K562 (cell line): ENCODE data around the gene HFE. TPM values are rescaled to one million over a fixed set of nuclear protein-coding genes. Genes with fewer than 3 reads are reported as not detected.
A peak's percentile ranks its signal among the peaks of the same experiment; 100 is the strongest.

Experiments
- ARID3A ChIP-seq: IDR thresholded peaks from 2 replicates; pipeline ENCODE4 v1.6.1; 2012; ENCODE audit warnings: low read depth, low read length, improper control_type of control experiment, borderline replicate concordance
- ATF1 ChIP-seq, 2 experiments: fragments of 450-650 bp in 1 of 2; IDR thresholded peaks; 2 replicates each; pipeline ENCODE4 v1.6.1; 2016; ENCODE audit warnings: missing compliant biosample characterization in 1 of 2, missing genetic modification characterization in 1 of 2
- BCOR ChIP-seq: fragments of 450-650 bp; IDR thresholded peaks from 2 replicates; pipeline ENCODE4 v1.6.1; 2016
- CCAR2 ChIP-seq: fragments of 200-400 bp; formaldehyde crosslinking; IDR thresholded peaks from 2 replicates; pipeline ENCODE4 v1.6.1; 2017; ENCODE audit warnings: mild to moderate bottlenecking, low read depth, low read length
- CREB3 ChIP-seq: fragments of 450-650 bp; conservative IDR thresholded peaks from 2 replicates; pipeline ENCODE4 v1.6.1; 2016; ENCODE audit warnings: missing genetic modification characterization, low read depth, mild to moderate bottlenecking, missing compliant biosample characterization, moderate library complexity
- CREB5 ChIP-seq: fragments of 250-450 bp; sonication (Bioruptor Pico); IDR thresholded peaks from 2 replicates; pipeline ENCODE4 v1.5.0; 2020; ENCODE audit warnings: mild to moderate bottlenecking
- EWSR1 ChIP-seq: fragments of 450-650 bp; IDR thresholded peaks from 2 replicates; pipeline ENCODE4 v1.6.1; 2018; ENCODE audit warnings: borderline replicate concordance, mild to moderate bottlenecking, low read depth, moderate library complexity; ENCODE audit not compliant: partially characterized antibody
- HMBOX1 ChIP-seq: sonication (generic); IDR thresholded peaks from 2 replicates; pipeline ENCODE4 v1.6.1; 2016
- IFI16 ChIP-seq: fragments of 250-450 bp; sonication (Bioruptor Pico); IDR thresholded peaks from 2 replicates; pipeline ENCODE4 v2.1.2; 2022; ENCODE audit warnings: mild to moderate bottlenecking, inconsistent platforms
- PHF8 ChIP-seq: fragments of 200-600 bp; sonication (generic); IDR thresholded peaks from 2 replicates; pipeline ENCODE4 v1.6.1; 2012; ENCODE audit warnings: mixed run types, mild to moderate bottlenecking, inconsistent platforms, low read length, moderate library complexity, borderline replicate concordance
- RFX7 ChIP-seq: fragments of 250-450 bp; sonication (Bioruptor Pico); IDR thresholded peaks from 2 replicates; pipeline ENCODE4 v1.5.1; 2021; ENCODE audit warnings: mild to moderate bottlenecking
- SPI1 ChIP-seq: IDR thresholded peaks from 2 replicates; pipeline ENCODE4 v1.6.1; 2011; ENCODE audit warnings: low read depth, low read length, control low read depth, borderline replicate concordance
- STAT5B ChIP-seq: fragments of 250-450 bp; sonication (Bioruptor Pico); IDR thresholded peaks from 2 replicates; pipeline ENCODE4 v1.8.0; 2021; ENCODE audit warnings: mild to moderate bottlenecking, inconsistent platforms
- TARDBP ChIP-seq: fragments of 450-650 bp; IDR thresholded peaks from 2 replicates; pipeline ENCODE4 v1.6.1; 2016
- THRAP3 ChIP-seq: fragments of 450-650 bp; IDR thresholded peaks from 2 replicates; pipeline ENCODE4 v1.6.1; 2016; ENCODE audit warnings: mild to moderate bottlenecking, inconsistent platforms, borderline replicate concordance
- WHSC1 ChIP-seq: IDR thresholded peaks from one replicate; pipeline ENCODE4 v1.6.1; 2012; ENCODE audit warnings: low read length, control low read depth, inconsistent platforms
- ZFPM2 ChIP-seq: fragments of 250-450 bp; sonication (Bioruptor Pico); IDR thresholded peaks from 2 replicates; pipeline ENCODE4 v1.5.1; 2022; ENCODE audit warnings: mild to moderate bottlenecking
- ZNF124 ChIP-seq: sonication (generic); formaldehyde crosslinking; IDR thresholded peaks from 2 replicates; pipeline ENCODE4 v1.8.1; 2022; ENCODE audit warnings: missing genetic modification reagents
- ZNF354B ChIP-seq: fragments of 250-450 bp; sonication (Bioruptor Pico); IDR thresholded peaks from 2 replicates; pipeline ENCODE4 v1.4.0; 2020
- polyA plus RNA-seq, 8 experiments: library from polyadenylated mRNA; depleted of rRNA in 4 of 8; stranded (reverse) in 5 of 8; unstranded in 3 of 8; fragments of >200 nt; fragmentation: Nextera tagmentation in 2 of 8; fragmentation: Illumina TruSeq in 1 of 8; extraction: Ambion mirVana in 2 of 8; extraction: Trizol in 1 of 8; gene quantifications; 2 replicates each; pipeline versions ENCODE4 v1.2.1 to v1.2.3, GENCODE V29; 2011 to 2014; ENCODE audit warnings: inconsistent platforms in 1 of 8, missing spikeins in 1 of 8
- total RNA-seq, 7 experiments: library from RNA; depleted of rRNA in 6 of 7; stranded (reverse); fragments of >200 nt in 6 of 7; fragmentation: Illumina TruSeq in 2 of 7; extraction: Trizol in 2 of 7; gene quantifications; 2 replicates each; pipeline versions ENCODE4 v1.2.1 to v1.2.3, GENCODE V29; 2011 to 2021; ENCODE audit warnings: low replicate concordance in 1 of 7
- TF ChIP-seq, protein P1 (sequence below): fragments of 450-650 bp; IDR thresholded peaks from 2 replicates; pipeline ENCODE4 v1.6.1; 2017; ENCODE audit warnings: antibody characterized with exemption, mild to moderate bottlenecking
- TF ChIP-seq, protein P2 (sequence below): fragments of 250-450 bp; sonication (Bioruptor Pico); IDR thresholded peaks from 2 replicates; pipeline ENCODE4 v1.8.0; 2021; ENCODE audit warnings: moderate library complexity, mild to moderate bottlenecking, inconsistent platforms

HFE gene
- total and polyA plus RNA-seq, 9 of the 15 experiments (the other 6 are each of a cell fraction or from before 2014, with no cell fraction given) = 0.14 to 1.2 (median 0.76) TPM

DNA sequence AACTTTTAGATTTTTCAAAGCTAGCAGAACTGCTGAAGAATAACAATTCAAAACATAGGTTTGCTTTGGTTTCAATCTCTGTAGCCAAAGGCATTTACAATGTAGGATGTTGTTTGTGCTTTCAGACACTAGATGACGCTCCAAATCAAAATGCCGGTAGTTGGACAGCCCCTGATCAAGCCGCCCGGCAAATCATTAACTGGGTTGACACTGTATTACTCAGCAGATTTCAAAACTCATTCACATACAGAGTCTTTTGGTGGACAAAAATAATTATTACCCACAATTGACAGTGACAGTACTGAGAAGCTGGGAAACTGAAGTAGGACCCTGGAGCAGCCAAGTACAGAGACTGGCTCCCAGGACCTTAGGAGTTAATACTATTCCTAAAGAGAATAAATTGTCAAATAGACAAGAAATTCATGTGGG lies 21.3 kb upstream of the HFE start (continued):
- TF ChIP-seq CCAR2 (no peak), PHF8 (no peak), TARDBP (no peak), SPI1 (no peak), ATF1 (CRISPR knock-in tag; IDR thresholded peaks at IDR 0.05) (no peak), ATF1 (tag; IDR thresholded peaks at IDR 0.05) (0 out of 2 replicates have a peak, but pooled peaks have one; percentile 31), WHSC1 (no peak), CREB3 (tag) (no peak), ZNF354B (no peak), CREB5 (no peak), THRAP3 (no peak), ARID3A (peak; percentile 99), STAT5B (CRISPR knock-in tag) (no peak), HMBOX1 (peak; percentile 71), IFI16 (CRISPR knock-in tag) (no peak), EWSR1 (no peak), RFX7 (CRISPR knock-in tag) (no peak), BCOR (no peak), ZNF124 (CRISPR knock-in tag) (no peak), ZFPM2 (CRISPR knock-in tag) (no peak)
- TF ChIP-seq, protein P1, sequence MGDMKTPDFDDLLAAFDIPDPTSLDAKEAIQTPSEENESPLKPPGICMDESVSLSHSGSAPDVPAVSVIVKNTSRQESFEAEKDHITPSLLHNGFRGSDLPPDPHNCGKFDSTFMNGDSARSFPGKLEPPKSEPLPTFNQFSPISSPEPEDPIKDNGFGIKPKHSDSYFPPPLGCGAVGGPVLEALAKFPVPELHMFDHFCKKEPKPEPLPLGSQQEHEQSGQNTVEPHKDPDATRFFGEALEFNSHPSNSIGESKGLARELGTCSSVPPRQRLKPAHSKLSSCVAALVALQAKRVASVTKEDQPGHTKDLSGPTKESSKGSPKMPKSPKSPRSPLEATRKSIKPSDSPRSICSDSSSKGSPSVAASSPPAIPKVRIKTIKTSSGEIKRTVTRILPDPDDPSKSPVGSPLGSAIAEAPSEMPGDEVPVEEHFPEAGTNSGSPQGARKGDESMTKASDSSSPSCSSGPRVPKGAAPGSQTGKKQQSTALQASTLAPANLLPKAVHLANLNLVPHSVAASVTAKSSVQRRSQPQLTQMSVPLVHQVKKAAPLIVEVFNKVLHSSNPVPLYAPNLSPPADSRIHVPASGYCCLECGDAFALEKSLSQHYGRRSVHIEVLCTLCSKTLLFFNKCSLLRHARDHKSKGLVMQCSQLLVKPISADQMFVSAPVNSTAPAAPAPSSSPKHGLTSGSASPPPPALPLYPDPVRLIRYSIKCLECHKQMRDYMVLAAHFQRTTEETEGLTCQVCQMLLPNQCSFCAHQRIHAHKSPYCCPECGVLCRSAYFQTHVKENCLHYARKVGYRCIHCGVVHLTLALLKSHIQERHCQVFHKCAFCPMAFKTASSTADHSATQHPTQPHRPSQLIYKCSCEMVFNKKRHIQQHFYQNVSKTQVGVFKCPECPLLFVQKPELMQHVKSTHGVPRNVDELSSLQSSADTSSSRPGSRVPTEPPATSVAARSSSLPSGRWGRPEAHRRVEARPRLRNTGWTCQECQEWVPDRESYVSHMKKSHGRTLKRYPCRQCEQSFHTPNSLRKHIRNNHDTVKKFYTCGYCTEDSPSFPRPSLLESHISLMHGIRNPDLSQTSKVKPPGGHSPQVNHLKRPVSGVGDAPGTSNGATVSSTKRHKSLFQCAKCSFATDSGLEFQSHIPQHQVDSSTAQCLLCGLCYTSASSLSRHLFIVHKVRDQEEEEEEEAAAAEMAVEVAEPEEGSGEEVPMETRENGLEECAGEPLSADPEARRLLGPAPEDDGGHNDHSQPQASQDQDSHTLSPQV = peak; percentile 81
- TF ChIP-seq, protein P2, sequence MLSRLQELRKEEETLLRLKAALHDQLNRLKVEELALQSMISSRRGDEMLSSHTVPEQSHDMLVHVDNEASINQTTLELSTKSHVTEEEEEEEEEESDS (CRISPR knock-in tag) = no peak
